ENCODE measurements around the gene BHLHE40. TPM values are rescaled to one million over a fixed set of nuclear protein-coding genes. Genes with fewer than 3 reads are reported as not detected.

Gene BHLHE40
- total RNA-seq, 1 experiment from 2014 or later = 81.6 TPM

DNA sequence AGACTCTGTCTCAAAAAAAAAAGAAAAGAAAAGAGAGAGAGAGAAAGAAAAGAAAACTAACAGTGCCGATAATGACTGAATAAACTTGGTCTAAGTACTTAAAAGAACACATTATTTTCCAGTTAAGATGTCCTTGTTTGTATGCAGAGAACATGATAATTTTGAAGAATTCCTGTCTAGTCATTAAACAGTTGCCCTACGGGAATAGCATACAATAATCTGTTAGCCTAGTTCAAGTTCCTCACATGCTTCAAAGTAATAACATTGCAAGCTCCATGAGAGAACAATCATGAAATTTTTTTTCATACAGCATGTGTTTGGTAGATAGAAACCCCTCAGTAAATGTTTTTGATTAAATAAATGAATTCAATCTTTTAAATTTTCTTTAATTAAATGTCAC lies 23.1 kb upstream of the BHLHE40 start:
- Histone ChIP-seq H4K20me1 (ENCODE audit: insufficient read depth) (no peaks in the 10 kb centered on the region), H3K27me3 (ENCODE audit: insufficient read depth, low read length) (no peaks in the 10 kb centered on the region), H3K4me2 (ENCODE audit: low read length) (no peak overlapping the region), H3K79me2 (ENCODE audit: insufficient read depth, low read length) (no peaks in the 10 kb centered on the region), H3K9me2 (ENCODE audit: insufficient read depth) (no peaks in the 10 kb centered on the region), H3K9me3 (ENCODE audit: control insufficient read depth in 1 of 2, insufficient read depth in 1 of 2, low read depth in 1 of 2, low read length in 2 of 2) (peaks cover 0 to 5% of the 10 kb centered on the region in 2 experiments; a peak in 1 of 4 replicates), H3K4me1 (ENCODE audit: control insufficient read depth in 1 of 2, insufficient read depth in 2 of 2, low read length in 2 of 2) (no peaks in the 10 kb centered on the region), H3K27ac (ENCODE audit: low read depth, low read length) (no peak overlapping the region), H3K36me3 (ENCODE audit: control insufficient read depth in 1 of 2, insufficient read depth in 2 of 2, low read length in 2 of 2) (no peaks in the 10 kb centered on the region), H2AFZ (ENCODE audit: low read depth, low read length, poor library complexity, severe bottlenecking) (no peak overlapping the region), H3K4me3 (replicated peaks in 1 of 2; ENCODE audit: low read depth in 1 of 2, low read length in 2 of 2) (no peak overlapping the region), H3K9ac (ENCODE audit: low read length) (no peak overlapping the region)
- ChIA-PET CTCF (interaction anchor here (2.1 kb wide), 1 partner anchor 21 kb away, joined by 6 read pairs; no protein-coding TSS in a partner anchor), RAD21 (ENCODE audit: low non-redundant PET in 1 of 2, low total read pairs in 2 of 2, uncharacterized antibody in 2 of 2, unreplicated experiment in 2 of 2) (no interaction called here), POLR2A (no interaction called here)
- BruUV-seq (replicated peaks) = no TSS peak
- ATAC-seq (no peak), DNase-seq (ENCODE audit: low read depth, low spot score) (no peak)
- no peak for TF ChIP-seq CEBPB (IDR thresholded peaks at IDR 0.05; ENCODE audit: low read depth)
- TF ChIP-seq, protein P1, sequence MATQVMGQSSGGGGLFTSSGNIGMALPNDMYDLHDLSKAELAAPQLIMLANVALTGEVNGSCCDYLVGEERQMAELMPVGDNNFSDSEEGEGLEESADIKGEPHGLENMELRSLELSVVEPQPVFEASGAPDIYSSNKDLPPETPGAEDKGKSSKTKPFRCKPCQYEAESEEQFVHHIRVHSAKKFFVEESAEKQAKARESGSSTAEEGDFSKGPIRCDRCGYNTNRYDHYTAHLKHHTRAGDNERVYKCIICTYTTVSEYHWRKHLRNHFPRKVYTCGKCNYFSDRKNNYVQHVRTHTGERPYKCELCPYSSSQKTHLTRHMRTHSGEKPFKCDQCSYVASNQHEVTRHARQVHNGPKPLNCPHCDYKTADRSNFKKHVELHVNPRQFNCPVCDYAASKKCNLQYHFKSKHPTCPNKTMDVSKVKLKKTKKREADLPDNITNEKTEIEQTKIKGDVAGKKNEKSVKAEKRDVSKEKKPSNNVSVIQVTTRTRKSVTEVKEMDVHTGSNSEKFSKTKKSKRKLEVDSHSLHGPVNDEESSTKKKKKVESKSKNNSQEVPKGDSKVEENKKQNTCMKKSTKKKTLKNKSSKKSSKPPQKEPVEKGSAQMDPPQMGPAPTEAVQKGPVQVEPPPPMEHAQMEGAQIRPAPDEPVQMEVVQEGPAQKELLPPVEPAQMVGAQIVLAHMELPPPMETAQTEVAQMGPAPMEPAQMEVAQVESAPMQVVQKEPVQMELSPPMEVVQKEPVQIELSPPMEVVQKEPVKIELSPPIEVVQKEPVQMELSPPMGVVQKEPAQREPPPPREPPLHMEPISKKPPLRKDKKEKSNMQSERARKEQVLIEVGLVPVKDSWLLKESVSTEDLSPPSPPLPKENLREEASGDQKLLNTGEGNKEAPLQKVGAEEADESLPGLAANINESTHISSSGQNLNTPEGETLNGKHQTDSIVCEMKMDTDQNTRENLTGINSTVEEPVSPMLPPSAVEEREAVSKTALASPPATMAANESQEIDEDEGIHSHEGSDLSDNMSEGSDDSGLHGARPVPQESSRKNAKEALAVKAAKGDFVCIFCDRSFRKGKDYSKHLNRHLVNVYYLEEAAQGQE (IDR thresholded peaks at IDR 0.05; ENCODE audit: low read depth) = no peak
- TF ChIP-seq CBX3 (IDR thresholded peaks at IDR 0.05; ENCODE audit: low read depth) = no peak
- TF ChIP-seq, protein P2, sequence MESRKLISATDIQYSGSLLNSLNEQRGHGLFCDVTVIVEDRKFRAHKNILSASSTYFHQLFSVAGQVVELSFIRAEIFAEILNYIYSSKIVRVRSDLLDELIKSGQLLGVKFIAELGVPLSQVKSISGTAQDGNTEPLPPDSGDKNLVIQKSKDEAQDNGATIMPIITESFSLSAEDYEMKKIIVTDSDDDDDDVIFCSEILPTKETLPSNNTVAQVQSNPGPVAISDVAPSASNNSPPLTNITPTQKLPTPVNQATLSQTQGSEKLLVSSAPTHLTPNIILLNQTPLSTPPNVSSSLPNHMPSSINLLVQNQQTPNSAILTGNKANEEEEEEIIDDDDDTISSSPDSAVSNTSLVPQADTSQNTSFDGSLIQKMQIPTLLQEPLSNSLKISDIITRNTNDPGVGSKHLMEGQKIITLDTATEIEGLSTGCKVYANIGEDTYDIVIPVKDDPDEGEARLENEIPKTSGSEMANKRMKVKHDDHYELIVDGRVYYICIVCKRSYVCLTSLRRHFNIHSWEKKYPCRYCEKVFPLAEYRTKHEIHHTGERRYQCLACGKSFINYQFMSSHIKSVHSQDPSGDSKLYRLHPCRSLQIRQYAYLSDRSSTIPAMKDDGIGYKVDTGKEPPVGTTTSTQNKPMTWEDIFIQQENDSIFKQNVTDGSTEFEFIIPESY (IDR thresholded peaks at IDR 0.05; ENCODE audit: extremely low read depth, insufficient replicate concordance, low read length) = no peak
- TF ChIP-seq, protein P3, sequence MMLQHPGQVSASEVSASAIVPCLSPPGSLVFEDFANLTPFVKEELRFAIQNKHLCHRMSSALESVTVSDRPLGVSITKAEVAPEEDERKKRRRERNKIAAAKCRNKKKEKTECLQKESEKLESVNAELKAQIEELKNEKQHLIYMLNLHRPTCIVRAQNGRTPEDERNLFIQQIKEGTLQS (IDR thresholded peaks at IDR 0.05) = no peak
- TF ChIP-seq, protein P4, sequence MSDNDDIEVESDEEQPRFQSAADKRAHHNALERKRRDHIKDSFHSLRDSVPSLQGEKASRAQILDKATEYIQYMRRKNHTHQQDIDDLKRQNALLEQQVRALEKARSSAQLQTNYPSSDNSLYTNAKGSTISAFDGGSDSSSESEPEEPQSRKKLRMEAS (IDR thresholded peaks at IDR 0.05) = no peak
- TF ChIP-seq EZH2phosphoT487 (IDR thresholded peaks at IDR 0.05; ENCODE audit: borderline replicate concordance) = no peak
- no peak for TF ChIP-seq TCF7L2 (IDR thresholded peaks at IDR 0.05; ENCODE audit: borderline replicate concordance, extremely low read depth, insufficient read depth, insufficient read length)
- intact Hi-C loops (cut with micrococcal nuclease) = no loop called here

Measured in HCT116 (cell line).